ENCODE measurements around the gene COL11A2.

The COL11A2 gene

DNA sequence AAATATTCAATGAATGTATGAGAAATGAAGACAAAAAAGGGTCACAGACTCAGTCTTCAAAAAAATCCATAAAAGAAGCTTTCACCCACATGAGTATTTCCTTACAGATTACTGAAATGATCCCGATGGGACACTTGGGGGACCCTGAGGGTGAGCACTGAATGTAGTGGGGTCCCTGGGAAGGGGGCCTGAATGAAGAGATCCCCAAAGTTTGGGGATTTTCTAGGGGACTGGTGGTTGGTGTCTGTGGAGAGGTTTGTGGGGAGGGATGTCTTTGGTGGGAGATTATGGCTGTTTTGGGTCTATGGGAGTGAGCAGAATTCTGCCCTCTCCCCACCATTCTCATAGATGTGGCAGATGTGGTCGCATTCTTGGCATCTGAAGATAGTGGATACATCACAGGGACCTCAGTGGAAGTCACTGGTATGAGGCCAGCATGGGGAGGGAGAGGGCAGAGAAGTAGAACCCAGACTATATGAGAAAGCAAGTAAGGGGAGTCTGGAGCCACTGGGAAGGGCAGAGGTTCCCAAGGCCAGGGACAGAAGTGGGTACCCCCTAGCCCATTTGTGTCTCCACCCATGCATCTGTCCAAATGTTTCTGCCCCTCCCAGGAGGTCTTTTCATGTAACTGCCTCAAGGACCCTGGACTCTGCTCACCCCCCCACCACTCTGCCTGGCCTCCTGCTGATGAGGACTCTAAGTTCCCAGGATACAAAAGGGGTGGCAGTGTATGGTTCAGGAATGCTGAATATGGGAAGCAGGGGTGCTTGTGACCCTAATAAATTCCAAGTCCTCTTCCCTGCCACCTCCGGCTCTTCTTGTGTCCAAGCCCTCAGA is 14.0 kb upstream of the COL11A2 start:
- no peak for DNase-seq

DNA sequence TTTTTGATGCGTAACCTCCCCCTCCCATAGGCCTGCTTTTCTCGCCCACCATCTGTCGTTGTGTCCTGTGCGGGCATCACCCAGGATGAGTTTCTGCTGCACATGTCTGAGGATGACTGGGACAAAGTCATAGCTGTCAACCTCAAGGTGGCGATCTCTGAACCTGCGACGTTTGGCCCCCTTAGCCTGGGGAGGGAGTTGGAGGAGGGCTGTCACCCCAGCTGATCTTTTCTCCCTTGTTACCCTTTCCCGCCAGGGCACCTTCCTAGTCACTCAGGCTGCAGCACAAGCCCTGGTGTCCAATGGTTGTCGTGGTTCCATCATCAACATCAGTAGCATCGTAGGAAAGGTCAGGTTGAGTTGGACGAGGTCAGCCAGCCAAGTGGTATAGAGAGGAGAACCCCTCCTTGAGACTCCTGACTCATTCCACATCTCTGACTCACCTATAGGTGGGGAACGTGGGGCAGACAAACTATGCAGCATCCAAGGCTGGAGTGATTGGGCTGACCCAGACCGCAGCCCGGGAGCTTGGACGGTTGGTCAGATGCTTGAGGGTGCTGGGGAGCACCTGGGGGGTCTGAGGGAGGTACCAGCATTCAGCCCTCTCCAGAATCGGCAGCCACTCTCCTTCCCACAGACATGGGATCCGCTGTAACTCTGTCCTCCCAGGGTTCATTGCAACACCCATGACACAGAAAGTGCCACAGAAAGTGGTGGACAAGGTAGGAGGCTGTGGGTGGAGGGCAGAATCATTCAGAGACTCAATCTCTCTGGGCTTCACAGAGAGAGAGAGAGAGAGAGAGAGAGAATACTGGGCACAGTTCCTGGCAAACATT is 13.1 kb upstream of the COL11A2 start:
- no peak for DNase-seq

DNA sequence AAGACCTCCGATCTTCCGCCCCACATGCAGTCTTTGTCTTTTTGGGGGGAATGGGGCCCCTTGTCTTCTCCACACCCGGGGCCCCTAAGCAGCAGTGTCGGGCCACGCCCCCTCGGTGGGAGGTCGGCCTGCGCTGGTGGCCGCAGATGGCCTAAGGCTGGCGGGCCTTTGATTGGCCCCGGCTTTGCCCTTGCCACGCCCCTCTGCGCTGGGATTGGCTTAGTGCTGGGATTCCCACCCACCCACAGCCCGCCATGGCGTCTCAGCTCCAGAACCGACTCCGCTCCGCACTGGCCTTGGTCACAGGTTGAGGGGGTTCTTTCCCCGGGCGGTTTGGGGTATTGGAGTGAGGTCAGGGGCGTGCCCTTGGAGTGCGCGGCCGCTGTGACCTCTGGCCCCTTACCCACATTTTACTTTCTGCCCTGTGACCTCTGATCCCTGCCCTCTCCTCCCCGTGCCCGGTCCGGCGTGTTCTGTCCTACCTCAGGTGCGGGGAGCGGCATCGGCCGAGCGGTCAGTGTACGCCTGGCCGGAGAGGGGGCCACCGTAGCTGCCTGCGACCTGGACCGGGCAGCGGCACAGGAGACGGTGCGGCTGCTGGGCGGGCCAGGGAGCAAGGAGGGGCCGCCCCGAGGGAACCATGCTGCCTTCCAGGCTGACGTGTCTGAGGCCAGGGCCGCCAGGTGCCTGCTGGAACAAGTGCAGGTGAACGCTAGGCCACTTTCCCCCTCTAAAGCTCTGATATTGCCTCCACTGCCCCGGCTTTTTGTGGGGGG is 12.3 kb upstream of the COL11A2 start, which contains the start of gene HSD17B8:
Gene HSD17B8 (plus strand): TSS at position 241 of the 776 bp plus-strand sequence. CDS start 14 bp downstream, at position 255.
- peak; percentile 92 to 93 for DNase-seq

DNA sequence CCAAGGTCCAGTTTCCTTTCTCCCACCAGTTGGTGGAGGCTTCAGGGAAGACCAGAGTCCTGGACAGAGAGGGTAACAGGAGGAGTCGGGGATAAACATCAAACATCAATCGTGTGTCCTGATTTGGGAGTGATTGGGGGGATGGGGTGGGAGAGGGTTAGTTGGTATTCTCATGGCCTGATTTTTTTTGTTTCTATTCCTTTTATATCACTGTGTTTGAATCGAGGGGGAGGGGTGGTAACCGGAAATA is 11.8 kb upstream of the COL11A2 start:
- DNase-seq: no peak

DNA sequence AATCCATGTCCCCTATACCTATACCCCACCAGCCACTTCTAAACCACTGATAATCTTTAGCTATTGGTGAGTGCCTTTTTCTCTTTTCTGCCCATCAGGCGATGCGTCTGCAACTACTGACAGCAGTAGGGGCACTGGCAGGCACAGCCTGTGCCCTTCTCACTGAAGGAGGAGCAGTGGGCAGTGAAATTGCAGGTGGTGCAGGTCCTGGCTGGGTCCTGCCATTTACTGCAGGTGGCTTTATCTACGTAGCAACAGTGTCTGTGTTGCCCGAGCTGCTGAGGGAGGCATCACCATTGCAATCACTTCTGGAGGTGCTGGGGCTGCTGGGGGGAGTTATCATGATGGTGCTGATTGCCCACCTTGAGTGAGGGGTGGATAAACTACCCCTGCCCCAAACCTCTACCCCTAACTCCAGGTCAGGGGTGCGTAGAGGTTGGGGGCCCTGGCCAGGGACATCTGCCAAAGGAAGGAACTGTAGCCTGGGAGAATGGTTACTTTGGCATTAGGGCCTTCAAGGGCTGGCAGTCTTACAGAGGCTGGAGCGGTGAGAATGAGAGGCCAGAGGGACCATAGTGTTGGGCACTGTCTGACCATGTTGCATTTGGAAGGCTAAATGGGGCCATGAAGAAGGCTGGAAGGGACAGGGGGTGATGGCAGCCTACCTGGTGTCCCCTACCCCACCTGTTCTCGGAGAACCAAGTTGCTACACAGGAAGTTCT is 11.3 kb upstream of the COL11A2 start:
- no peak for DNase-seq

DNA sequence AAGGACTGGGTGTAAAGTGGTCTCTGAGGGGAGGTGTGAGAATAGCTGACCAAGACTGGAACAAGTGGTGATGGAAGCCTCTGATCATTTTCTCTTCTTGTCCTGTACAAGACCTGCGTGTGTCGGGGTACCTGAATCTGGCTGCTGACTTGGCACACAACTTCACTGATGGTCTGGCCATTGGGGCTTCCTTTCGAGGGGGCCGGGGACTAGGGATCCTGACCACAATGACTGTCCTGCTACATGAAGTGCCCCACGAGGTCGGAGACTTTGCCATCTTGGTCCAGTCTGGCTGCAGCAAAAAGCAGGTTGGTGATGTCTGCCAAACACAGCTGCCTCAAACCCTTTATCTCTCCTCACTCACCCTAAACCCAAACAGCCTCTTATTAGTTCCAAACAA is 10.5 kb upstream of the COL11A2 start:
- DNase-seq: no peak

DNA sequence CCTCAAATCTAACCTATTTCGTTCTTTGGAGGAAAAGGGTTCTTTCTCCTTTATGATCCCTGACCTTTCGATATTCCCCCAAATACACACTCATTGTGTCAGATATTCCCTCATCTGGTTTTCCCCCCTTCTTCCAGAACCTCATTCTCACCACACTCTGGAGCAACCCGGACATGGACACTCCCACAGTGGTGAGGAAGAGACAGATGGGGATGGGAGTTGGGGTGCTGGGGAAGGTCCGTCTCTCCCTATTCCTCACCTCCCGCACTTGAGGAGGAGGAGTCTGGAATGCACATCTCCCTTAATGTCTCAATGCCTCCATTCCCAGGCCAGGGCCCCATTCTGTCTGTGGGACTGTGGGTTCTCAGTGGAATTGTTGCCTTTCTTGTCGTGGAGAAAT is 9.7 kb upstream of the COL11A2 start:
- no peak for DNase-seq

DNA sequence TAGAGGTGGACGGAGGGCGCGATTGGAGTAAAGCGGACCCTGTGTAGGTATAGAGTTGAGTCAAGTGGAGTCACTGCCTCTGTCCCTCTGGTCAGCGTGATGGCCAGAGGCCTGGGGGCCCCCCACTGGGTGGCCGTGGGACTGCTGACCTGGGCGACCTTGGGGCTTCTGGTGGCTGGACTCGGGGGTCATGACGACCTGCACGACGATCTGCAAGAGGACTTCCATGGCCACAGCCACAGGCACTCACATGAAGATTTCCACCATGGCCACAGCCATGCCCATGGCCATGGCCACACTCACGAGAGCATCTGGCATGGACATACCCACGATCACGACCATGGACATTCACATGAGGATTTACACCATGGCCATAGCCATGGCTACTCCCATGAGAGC is 8.9 kb upstream of the COL11A2 start:
- DNase-seq: no peak

DNA sequence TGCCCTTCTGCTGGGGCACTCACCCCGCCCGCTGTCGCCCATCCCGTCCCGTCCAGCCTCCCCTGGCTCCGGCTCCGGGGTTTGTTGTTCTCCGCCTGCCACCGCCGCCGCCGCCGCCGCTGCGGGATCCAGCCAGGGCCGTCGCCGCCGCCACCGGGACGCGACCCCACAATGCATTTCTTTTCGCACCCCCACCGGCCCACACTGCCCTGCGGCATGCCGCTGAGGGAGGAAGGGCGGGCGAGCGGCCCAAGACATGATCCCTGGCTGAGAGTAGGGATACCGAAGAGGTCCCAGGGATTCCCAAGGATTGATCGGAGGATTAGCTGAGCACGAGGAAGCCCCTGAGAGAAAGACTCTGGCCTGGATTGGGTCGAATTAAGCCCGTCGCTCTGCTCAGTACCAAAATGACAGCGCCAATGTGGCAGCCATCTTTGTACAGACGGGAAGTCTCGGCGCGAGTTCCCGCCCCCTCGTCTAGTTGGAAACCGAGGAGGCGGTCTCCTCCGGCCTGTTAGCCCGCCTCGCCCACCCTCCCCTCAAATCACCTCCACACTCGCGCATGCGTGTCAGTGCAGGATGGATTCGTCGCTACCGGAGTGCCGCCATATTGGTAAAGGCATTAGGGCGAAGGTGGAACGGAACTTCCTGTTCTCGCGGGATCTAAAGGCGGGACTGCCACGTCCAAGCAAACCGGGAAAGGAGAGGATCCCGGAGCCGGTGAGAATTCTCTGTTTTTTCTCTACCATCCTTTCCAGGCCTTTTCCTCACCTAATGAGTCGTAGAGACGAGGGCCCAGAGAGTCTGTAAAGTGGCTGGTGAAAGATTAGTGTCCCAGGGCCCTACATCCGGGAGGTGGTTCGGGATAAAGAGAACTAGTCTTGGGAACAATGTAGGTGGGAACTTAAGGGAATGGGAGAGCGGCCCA is 8.2 kb upstream of the COL11A2 start, which contains the start of the genes RXRB and SLC39A7:
Gene RXRB (minus strand): TSS at position 447 of the 928 bp plus-strand sequence. CDS start 189 bp downstream, at position 258.
Gene SLC39A7 (plus strand): TSS at position 649 of the 928 bp plus-strand sequence. CDS start 379 bp downstream, outside the sequence.
- DNase-seq: peak; percentile 99

DNA sequence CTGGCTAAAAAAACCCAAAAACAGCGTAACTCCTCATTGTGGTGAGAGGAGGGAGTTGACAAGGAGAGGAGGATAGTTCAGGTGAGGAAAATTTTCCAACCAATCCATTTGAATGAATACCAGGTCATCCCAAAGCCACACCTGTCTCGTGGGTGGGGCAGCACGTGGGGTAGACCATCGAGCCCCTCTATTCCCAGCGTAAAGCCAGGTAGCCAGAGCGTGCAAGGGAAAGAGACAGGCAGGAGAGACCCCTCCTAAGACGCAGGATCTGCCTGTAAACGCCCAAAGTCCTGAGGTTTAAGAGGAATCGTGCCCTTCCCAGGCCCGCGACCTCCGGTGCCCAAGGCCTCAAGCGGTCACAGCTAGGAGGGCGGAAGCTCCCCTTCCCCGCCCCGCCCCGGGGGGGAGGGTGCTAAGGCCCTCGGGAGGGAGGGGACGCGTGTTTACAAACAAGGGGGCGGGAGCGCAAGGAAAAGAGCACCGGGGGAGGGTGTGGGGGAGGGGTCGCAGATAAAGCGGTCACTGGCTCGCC is 7.5 kb upstream of the COL11A2 start:
- peak in 1 of 2 donors; percentile 74 for DNase-seq

DNA sequence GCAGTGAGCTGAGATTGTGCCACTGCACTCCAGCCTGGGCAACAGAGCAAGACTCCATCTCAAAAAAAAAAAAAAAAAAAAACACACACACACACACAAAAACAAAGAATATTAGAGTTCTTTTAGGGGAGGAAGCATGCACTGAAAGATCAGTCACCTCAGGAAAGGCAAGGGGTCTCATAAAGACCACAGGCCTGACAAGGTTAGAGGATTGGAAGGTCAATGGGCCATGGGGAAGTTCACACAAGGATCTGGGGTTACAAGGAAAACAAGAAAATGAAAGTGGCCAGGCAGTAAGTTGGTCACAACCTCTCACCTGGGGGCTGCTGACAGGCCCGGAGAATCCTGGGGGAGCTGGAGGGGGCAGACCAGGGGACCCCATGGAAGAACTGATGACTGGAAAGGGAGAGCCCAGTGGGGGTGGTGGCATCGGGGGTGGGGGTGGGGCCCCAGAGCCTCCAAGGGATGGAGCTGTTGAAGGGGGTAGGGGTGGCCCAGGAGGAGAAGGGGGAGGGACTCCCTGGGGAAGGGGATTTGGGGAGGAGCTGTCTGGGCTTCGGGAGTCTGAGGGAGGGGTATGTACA is 6.7 kb upstream of the COL11A2 start:
- no peak for DNase-seq

DNA sequence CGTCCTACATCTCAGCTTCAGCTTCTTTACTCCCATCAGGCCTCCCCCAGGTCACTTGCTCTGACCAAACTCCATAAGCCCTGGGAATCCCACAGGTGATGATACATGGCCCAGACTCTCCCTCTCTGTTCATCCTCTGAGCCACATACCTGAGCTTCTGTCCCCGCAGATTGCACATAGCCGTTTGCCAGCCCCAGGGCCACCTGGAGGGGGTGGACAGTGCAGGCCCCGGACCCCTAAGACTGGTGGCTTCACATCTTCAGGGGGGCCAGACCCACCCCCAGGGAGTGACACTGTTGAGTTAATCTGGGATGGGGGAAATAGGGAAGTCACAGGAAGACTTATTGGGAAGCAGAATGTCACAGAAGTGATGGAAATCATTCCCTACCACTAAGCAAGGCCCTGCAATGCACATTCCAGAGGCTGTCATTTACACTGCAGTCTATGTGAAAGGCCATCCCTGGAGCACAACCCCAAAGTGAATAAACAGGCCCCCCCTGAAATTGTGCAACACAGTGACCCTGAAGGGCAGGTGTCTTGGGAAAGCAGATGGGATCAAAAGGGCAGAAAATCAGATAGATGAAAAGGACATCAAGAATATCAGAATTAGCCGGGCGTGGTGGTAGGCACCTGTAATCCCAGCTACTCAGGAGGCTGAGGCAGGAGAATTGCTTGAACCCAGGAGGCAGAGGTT is 6.0 kb upstream of the COL11A2 start:
- no peak for DNase-seq

DNA sequence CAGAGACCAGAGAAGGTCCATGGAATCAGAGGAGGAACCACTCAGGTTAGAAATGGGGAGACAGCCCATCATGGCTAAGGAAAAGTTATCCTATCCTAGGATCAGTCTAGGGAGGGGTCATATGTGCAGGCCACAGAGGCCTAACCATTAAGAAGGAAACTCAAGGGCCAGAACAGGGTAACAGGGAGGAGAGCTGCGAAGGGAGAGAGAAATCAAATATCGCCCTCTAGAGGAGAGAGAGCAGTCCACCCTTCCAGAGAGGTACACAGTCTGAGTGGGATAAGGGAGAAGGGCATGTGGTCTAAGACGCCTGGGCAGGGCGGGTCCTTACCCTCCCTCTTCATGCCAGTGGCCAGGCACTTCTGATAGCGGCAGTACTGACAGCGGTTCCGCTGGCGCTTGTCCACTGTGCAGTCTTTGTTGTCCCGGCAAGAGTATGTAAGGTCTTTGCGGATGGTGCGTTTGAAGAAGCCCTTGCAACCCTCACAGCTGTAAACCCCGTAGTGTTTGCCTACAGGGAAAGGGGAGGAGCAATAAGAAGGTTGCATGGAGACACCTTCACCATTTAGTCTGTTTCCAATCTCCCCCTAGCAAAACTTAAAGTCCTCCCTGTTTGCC is 5.3 kb upstream of the COL11A2 start:
- peak; percentile 43 to 74 for DNase-seq

DNA sequence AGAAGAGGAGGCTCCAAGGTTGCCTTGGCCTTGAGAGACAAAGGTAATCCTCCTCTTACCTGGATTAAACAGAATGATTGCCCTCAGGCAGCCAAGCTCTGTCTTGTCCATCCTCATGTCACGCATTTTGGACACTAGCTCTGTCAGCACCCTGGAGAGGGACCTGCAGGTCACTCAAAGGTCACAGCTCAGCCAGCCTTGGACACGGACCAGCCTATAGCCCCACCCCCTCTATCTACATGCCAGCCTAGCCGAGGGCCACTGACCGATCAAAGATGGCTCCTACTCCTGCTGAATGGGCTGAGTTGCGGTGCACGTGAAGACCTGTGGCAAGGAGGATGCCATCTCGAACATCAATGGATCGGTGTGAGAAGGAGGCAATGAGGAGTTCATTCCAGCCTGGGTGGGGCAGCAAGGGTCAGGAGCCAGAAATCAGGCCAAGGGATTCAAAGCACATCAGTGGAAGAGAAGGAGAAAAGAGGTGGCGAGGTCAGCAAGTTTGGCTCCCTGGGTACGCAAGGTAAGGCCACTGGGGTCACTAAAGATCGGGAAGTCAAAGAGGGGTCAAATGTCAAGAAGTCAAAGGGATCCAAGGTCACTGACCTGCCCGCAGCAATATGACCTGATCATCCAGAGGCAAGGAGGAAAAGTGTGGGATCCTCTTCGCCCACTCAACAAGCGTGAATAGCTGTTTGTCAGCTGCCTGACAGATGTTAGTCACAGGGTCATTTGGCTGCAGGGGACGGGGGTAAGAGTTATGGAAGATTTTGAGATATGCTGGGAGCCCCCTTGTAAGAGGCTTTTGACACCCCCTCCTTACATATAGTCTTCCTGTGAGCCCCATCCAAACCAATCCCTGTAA is 3.3 kb upstream of the COL11A2 start:
- no peak for DNase-seq

DNA sequence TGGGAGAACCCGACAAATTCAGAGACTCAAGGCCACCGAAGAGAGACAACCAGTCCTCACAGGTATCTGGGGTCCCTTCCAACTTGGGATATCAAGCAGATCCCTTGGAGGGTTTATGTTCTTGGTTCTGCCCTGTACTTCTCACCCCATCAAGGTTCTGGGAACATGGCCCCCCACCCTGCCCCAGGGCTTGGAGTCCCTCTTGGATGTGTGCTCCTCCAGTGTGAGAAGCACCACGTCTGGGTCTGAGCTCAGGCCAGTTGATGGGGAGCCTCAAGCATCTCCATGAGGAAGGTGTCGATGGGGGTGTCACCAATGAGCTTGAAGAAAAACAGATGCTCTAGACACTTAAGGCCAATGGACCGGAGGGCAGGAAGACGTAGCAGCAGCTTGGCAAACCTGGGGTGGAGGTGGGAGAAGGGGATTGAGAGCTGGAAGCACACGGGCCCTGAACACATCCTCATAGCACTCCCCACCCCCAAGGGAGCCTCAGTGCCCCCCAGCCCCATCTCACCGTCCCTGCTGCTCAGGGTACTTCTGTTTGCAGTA is 2.2 kb upstream of the COL11A2 start:
- DNase-seq: no peak

DNA sequence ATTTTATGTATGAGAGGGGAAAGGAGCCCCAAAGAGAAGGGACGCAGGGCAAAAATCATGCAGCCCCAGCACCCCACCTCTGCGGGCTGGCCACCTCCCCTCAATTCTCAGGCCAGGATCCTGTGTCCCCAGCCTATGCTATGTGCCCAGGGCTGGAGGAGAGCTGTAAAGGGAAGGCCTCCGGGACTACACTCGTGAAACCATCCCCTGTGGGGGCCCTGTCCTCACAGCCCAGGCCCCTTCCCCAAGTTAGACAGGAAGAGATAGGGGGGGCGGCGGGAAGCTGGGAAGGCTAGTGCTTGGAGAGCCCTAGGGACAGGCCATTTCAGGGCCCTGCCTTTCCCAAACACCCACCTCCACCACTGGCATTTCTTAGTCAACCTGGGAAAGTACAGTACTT is 1.4 kb upstream of the COL11A2 start:
- no peak for DNase-seq

DNA sequence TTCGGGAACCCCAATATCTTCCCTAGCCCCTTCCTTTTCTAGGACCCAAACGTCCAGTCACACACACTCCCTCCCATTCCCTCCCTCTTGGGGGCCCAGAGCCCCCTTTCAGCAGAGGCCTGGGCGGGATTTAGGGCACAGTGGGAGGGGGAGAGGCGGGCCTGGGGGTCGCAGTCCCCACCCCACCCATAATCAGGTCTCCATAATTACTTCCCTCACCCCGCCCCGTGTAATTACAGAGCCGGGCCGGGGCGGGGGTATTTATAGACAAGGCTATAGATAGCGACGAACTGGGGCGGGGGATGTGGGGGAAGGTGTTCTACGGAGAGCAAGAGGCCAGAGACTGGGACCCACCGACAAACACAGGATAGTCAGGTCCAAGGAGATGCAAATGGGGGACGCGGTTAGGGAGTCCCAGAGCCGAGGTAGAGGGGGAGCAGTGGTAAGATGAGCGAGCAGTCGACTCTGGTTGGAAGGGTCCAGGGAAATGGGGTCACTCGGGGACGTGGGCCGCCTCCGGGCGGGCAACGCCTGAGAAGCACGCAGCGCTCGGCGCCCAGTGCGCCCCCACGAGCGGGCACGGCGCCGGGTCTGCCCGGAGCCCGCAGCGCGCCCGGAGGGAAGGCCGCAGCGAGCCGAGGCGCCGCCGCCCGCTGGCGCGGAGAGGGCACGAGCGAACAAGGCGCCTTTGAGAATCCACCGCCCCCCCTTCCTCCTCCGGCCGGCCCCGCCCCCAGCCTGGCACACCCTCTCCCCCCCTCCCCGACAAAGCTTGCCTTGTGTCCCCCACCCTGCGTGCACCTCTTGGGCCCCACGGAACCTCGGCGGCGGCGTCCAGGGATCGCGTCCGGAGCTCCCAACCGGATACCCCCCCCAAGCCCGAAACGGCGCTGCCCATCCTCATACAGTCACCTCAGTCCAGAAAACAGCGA is 670 bp upstream of the COL11A2 start:
- peak; percentile 31 to 32 for DNase-seq
